GM19324 (cell line): ENCODE results near the gene TBCD.
"Not testable (repeated sequence)": the region's sequence is repeated elsewhere in the genome, so short reads cannot be mapped to it uniquely, and the experiment has no call there.

Source experiments
- ATAC-seq: cut with Tn5 transposase; IDR thresholded peaks from one replicate; pipeline ENCODE4 v1.9.1; 2021; ENCODE audit warnings: mild to moderate bottlenecking, moderate library complexity; ENCODE audit not compliant: unreplicated experiment, low FRiP score

TBCD gene

GRCh38 chr17:82756166-82756565 is 4.3 kb downstream of the TBCD start:
- no peak for ATAC-seq

- ATAC-seq: no peak
Measured at GRCh38 chr17:82765371-82765770, 13.5 kb downstream of the TBCD start.

- no peak for ATAC-seq
Measured at GRCh38 chr17:82767041-82767754, 15.3 kb downstream of the TBCD start.

GRCh38 chr17:82769041-82769440 is 17.2 kb downstream of the TBCD start:
- no peak for ATAC-seq

- ATAC-seq: no peak
Measured at GRCh38 chr17:82772026-82772425, 20.2 kb downstream of the TBCD start.

GRCh38 chr17:82774456-82774855 is 22.6 kb downstream of the TBCD start:
- not testable (repeated sequence) for ATAC-seq

GRCh38 chr17:82775001-82775823 is 23.3 kb downstream of the TBCD start:
- ATAC-seq: no peak

- ATAC-seq: no peak
Measured at GRCh38 chr17:82776454-82776853, 24.6 kb downstream of the TBCD start.

- not testable (repeated sequence) for ATAC-seq
Measured at GRCh38 chr17:82777778-82778375, 26.0 kb downstream of the TBCD start.

- ATAC-seq: no peak
Measured at GRCh38 chr17:82779541-82779940, 27.7 kb downstream of the TBCD start.

- no peak for ATAC-seq
Measured at GRCh38 chr17:82780195-82780594, 28.3 kb downstream of the TBCD start.

- ATAC-seq: no peak
Measured at GRCh38 chr17:82780971-82781893, 29.4 kb downstream of the TBCD start.

GRCh38 chr17:82781894-82782274 is 30.0 kb downstream of the TBCD start:
- ATAC-seq: no peak

GRCh38 chr17:82782657-82783207 is 30.9 kb downstream of the TBCD start:
- ATAC-seq: no peak

GRCh38 chr17:82783498-82783897 is 31.6 kb downstream of the TBCD start:
- ATAC-seq: no peak

- not testable (repeated sequence) for ATAC-seq
Measured at GRCh38 chr17:82785581-82785980, 33.7 kb downstream of the TBCD start.

- no peak for ATAC-seq
Measured at GRCh38 chr17:82786427-82786826, 34.6 kb downstream of the TBCD start.

GRCh38 chr17:82787081-82787848 is 35.4 kb downstream of the TBCD start:
- ATAC-seq: no peak

- no peak for ATAC-seq
Measured at GRCh38 chr17:82788206-82789001, 36.5 kb downstream of the TBCD start.
